ENCODE results near the gene MED9. TPM values are rescaled to one million over a fixed set of nuclear protein-coding genes. Genes with fewer than 3 reads are reported as not detected.

Gene MED9
- polyA plus RNA-seq, 1 donor from 2014 or later: 25.1 TPM

DNA sequence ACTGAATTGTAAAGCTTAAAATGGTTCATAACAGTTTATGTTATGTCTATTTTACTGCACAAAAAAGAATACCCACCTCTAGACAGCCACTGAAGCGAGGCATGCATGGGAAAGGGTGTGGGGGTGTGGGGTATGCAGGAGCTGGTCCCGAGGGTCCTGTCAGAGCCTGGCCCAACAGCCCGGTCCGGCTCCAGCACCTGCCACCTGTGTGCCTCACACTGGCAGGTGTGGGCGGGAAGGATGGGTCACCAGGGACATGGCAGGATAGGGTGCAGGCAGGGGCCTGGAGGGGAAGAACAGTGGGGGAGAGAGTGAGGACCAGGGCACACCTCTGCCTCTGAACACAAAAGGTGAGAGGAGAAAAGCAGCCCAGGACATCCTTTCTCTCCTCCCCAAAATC is 42.2 kb downstream of the MED9 start:
- Histone ChIP-seq H3K27me3 (ENCODE audit: insufficient read depth, low read depth, low read length) (no peaks in the 10 kb centered on the region), H3K79me2 (replicated peaks; ENCODE audit: insufficient read depth, low read length) (no peaks in the 10 kb centered on the region), H3K9ac (ENCODE audit: low read length) (no peak overlapping the region), H3K4me2 (ENCODE audit: low read length) (no peak overlapping the region), H3K36me3 (ENCODE audit: insufficient read depth, low read length) (no peaks in the 10 kb centered on the region), H4K20me1 (ENCODE audit: insufficient read depth) (no peaks in the 10 kb centered on the region), H3K9me2 (ENCODE audit: insufficient read depth, low read length) (no peaks in the 10 kb centered on the region), H2AFZ (ENCODE audit: low read depth, low read length) (no peak overlapping the region), H3F3A (ENCODE audit: insufficient read depth, low read length, poor library complexity, severe bottlenecking) (no peaks in the 10 kb centered on the region), H3K4me3 (ENCODE audit: low read length) (no peak overlapping the region), H3K9me3 (ENCODE audit: low read length) (no peaks in the 10 kb centered on the region), H3K27ac (ENCODE audit: low read length) (no peak overlapping the region)
- TF ChIP-seq, protein P1, sequence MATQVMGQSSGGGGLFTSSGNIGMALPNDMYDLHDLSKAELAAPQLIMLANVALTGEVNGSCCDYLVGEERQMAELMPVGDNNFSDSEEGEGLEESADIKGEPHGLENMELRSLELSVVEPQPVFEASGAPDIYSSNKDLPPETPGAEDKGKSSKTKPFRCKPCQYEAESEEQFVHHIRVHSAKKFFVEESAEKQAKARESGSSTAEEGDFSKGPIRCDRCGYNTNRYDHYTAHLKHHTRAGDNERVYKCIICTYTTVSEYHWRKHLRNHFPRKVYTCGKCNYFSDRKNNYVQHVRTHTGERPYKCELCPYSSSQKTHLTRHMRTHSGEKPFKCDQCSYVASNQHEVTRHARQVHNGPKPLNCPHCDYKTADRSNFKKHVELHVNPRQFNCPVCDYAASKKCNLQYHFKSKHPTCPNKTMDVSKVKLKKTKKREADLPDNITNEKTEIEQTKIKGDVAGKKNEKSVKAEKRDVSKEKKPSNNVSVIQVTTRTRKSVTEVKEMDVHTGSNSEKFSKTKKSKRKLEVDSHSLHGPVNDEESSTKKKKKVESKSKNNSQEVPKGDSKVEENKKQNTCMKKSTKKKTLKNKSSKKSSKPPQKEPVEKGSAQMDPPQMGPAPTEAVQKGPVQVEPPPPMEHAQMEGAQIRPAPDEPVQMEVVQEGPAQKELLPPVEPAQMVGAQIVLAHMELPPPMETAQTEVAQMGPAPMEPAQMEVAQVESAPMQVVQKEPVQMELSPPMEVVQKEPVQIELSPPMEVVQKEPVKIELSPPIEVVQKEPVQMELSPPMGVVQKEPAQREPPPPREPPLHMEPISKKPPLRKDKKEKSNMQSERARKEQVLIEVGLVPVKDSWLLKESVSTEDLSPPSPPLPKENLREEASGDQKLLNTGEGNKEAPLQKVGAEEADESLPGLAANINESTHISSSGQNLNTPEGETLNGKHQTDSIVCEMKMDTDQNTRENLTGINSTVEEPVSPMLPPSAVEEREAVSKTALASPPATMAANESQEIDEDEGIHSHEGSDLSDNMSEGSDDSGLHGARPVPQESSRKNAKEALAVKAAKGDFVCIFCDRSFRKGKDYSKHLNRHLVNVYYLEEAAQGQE (IDR thresholded peaks at IDR 0.05; ENCODE audit: borderline replicate concordance): no peak
- TF ChIP-seq MXI1 (conservative IDR thresholded peaks at IDR 0.05; ENCODE audit: poor library complexity, severe bottlenecking): no peak
- no peak for TF ChIP-seq RAD21 (conservative IDR thresholded peaks at IDR 0.05)
- no peak for TF ChIP-seq EP300 (conservative IDR thresholded peaks at IDR 0.05; ENCODE audit: poor library complexity, severe bottlenecking)
- no peak for TF ChIP-seq EZH2 (IDR thresholded peaks at IDR 0.05; ENCODE audit: borderline replicate concordance, insufficient read depth, low read length, poor library complexity, severe bottlenecking)
- TF ChIP-seq TAF1 (IDR thresholded peaks at IDR 0.05; ENCODE audit: low read depth): no peak
- TF ChIP-seq SMC3 (conservative IDR thresholded peaks at IDR 0.05; ENCODE audit: poor library complexity): no peak

DNA sequence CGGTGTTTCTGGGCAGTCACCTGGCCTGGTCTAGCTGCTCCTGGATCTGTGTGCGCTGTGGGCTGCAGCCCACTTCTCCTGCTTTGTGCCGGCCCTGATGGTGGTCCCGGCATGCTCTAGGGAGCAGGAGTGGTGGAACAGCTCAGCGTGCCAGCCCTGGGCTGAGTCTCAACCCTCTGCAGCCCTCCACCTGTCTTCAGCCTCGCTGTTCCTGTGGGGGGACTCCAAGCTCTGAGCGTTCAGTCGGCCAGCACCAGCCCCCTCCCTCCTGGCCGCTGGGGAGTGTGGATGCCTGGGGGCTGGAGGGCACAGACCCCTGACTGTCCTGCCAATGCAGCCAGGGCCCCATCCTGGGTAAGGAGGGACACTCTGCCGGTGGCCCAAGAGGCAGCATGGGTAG is 43.1 kb downstream of the MED9 start:
- H3K4me3 ChIP-seq (ENCODE audit: low read length): no peak overlapping the region
- no peaks in the 10 kb centered on the region for H3K79me2 ChIP-seq (replicated peaks; ENCODE audit: insufficient read depth, low read length)
- no peak for TF ChIP-seq EP300 (conservative IDR thresholded peaks at IDR 0.05; ENCODE audit: poor library complexity, severe bottlenecking)
- TF ChIP-seq EZH2 (IDR thresholded peaks at IDR 0.05; ENCODE audit: borderline replicate concordance, insufficient read depth, low read length, poor library complexity, severe bottlenecking): no peak
- TF ChIP-seq SMC3 (conservative IDR thresholded peaks at IDR 0.05; ENCODE audit: poor library complexity): no peak
- TF ChIP-seq, protein P1 (IDR thresholded peaks at IDR 0.05; ENCODE audit: borderline replicate concordance): no peak
- no peak for TF ChIP-seq TAF1 (IDR thresholded peaks at IDR 0.05; ENCODE audit: low read depth)
- TF ChIP-seq, protein P2, sequence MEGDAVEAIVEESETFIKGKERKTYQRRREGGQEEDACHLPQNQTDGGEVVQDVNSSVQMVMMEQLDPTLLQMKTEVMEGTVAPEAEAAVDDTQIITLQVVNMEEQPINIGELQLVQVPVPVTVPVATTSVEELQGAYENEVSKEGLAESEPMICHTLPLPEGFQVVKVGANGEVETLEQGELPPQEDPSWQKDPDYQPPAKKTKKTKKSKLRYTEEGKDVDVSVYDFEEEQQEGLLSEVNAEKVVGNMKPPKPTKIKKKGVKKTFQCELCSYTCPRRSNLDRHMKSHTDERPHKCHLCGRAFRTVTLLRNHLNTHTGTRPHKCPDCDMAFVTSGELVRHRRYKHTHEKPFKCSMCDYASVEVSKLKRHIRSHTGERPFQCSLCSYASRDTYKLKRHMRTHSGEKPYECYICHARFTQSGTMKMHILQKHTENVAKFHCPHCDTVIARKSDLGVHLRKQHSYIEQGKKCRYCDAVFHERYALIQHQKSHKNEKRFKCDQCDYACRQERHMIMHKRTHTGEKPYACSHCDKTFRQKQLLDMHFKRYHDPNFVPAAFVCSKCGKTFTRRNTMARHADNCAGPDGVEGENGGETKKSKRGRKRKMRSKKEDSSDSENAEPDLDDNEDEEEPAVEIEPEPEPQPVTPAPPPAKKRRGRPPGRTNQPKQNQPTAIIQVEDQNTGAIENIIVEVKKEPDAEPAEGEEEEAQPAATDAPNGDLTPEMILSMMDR (IDR thresholded peaks at IDR 0.05; ENCODE audit: poor library complexity, severe bottlenecking): no peak
- no peaks in the 10 kb centered on the region for H3F3A ChIP-seq (ENCODE audit: insufficient read depth, low read length, poor library complexity, severe bottlenecking)
- no peaks in the 10 kb centered on the region for H3K9me3 ChIP-seq (ENCODE audit: low read length)
- H3K4me2 ChIP-seq (ENCODE audit: low read length): no peak overlapping the region
- H3K36me3 ChIP-seq (ENCODE audit: insufficient read depth, low read length): no peaks in the 10 kb centered on the region
- H3K9ac ChIP-seq (ENCODE audit: low read length): no peak overlapping the region
- H4K20me1 ChIP-seq (ENCODE audit: insufficient read depth): no peaks in the 10 kb centered on the region
- H3K9me2 ChIP-seq (ENCODE audit: insufficient read depth, low read length): no peaks in the 10 kb centered on the region
- H2AFZ ChIP-seq (ENCODE audit: low read depth, low read length): no peak overlapping the region
- H3K27me3 ChIP-seq (ENCODE audit: insufficient read depth, low read depth, low read length): no peaks in the 10 kb centered on the region
- no peak overlapping the region for H3K27ac ChIP-seq (ENCODE audit: low read length)

Measured in neural cell (in vitro differentiated cells).